Neuronal stem cell (in vitro differentiated cells): ENCODE results near the gene LCTL.

Source experiments
- DNase-seq: peaks from one replicate; pipeline ENCODE4 v3.0.0-alpha.2; 2013; ENCODE audit warnings: low spot score
- H2AFZ ChIP-seq: one replicate; pipeline ENCODE4 v1.6.1; 2013; ENCODE audit warnings: mild to moderate bottlenecking, low read length, inconsistent platforms
- H2AK5ac ChIP-seq: 2 replicates; pipeline ENCODE4 v1.6.1; 2013; ENCODE audit warnings: low read depth, mild to moderate bottlenecking, inconsistent platforms, low read length, moderate library complexity, mixed read lengths
- H2BK120ac ChIP-seq: 2 replicates; pipeline ENCODE4 v1.6.1; 2013; ENCODE audit warnings: low read depth, mild to moderate bottlenecking, inconsistent platforms, low read length, moderate library complexity, mixed read lengths
- H2BK12ac ChIP-seq: one replicate; pipeline ENCODE4 v1.6.1; 2013; ENCODE audit warnings: low read length, inconsistent platforms
- H2BK15ac ChIP-seq: 2 replicates; pipeline ENCODE4 v1.6.1; 2013; ENCODE audit warnings: mild to moderate bottlenecking, low read length, inconsistent platforms, mixed read lengths
- H2BK5ac ChIP-seq: one replicate; pipeline ENCODE4 v1.6.1; 2013; ENCODE audit warnings: inconsistent platforms, mild to moderate bottlenecking, low read length, moderate library complexity
- H3K14ac ChIP-seq: one replicate; pipeline ENCODE4 v1.6.1; 2013; ENCODE audit warnings: low read length, inconsistent platforms
- H3K18ac ChIP-seq: 2 replicates; pipeline ENCODE4 v1.6.1; 2013; ENCODE audit warnings: low read length, inconsistent platforms
- H3K23ac ChIP-seq: 2 replicates; pipeline ENCODE4 v1.6.1; 2013; ENCODE audit warnings: low read depth, mild to moderate bottlenecking, mixed read lengths, low read length, inconsistent platforms; ENCODE audit not compliant: poor library complexity
- H3K27ac ChIP-seq: replicated peaks from 3 replicates; pipeline ENCODE4 v1.5.1; 2013; ENCODE audit warnings: low read length, inconsistent platforms
- H3K27me3 ChIP-seq, 3 experiments: 2 replicates each; pipeline ENCODE4 v1.6.1; 2013; ENCODE audit warnings: low read length in 3 of 3, mild to moderate bottlenecking in 2 of 3, inconsistent platforms in 1 of 3, low read depth in 1 of 3, mixed read lengths in 1 of 3, moderate library complexity in 1 of 3; ENCODE audit not compliant: control insufficient read depth in 3 of 3, insufficient read depth in 3 of 3
- H3K36me3 ChIP-seq, 2 donors: replicated peaks in 1 of 2; 2 replicates each; pipeline ENCODE4 v1.6.1; 2013; ENCODE audit warnings: low read length in 2 of 2; ENCODE audit not compliant: control insufficient read depth in 2 of 2, insufficient read depth in 2 of 2
- H3K4ac ChIP-seq: 2 replicates; pipeline ENCODE4 v1.6.1; 2013; ENCODE audit warnings: inconsistent platforms, mild to moderate bottlenecking, low read length, moderate library complexity
- H3K4me1 ChIP-seq, 2 donors: 1 replicate in 1 of 2; 2 replicates in 1 of 2; pipeline ENCODE4 v1.6.1; 2013; ENCODE audit warnings: low read length in 2 of 2, low read depth in 1 of 2; ENCODE audit not compliant: control insufficient read depth in 2 of 2, insufficient read depth in 1 of 2
- H3K4me2 ChIP-seq: one replicate; pipeline ENCODE4 v1.6.1; 2013; ENCODE audit warnings: mild to moderate bottlenecking, low read length, inconsistent platforms; ENCODE audit not compliant: insufficient read depth, poor library complexity, severe bottlenecking
- H3K4me3 ChIP-seq, 2 donors: 2 replicates each; pipeline ENCODE4 v1.5.1; 2013; ENCODE audit warnings: low read length in 2 of 2, mild to moderate bottlenecking in 2 of 2, inconsistent platforms in 1 of 2, moderate library complexity in 1 of 2
- H3K79me1 ChIP-seq: one replicate; pipeline ENCODE4 v1.6.1; 2013; ENCODE audit warnings: low read depth, mild to moderate bottlenecking, inconsistent platforms, low read length, moderate library complexity
- H3K9ac ChIP-seq: one replicate; pipeline ENCODE4 v1.6.1; 2013; ENCODE audit warnings: mild to moderate bottlenecking, low read depth, low read length, inconsistent platforms; ENCODE audit not compliant: poor library complexity
- H3K9me3 ChIP-seq, 2 donors: replicated peaks in 1 of 2; 2 replicates each; pipeline versions ENCODE3 to v1.6.1; 2013; ENCODE audit warnings: low read length in 2 of 2, mild to moderate bottlenecking in 2 of 2, inconsistent platforms in 1 of 2, low read depth in 1 of 2, mixed read lengths in 1 of 2, moderate library complexity in 1 of 2; ENCODE audit not compliant: control insufficient read depth in 2 of 2, insufficient read depth in 1 of 2
- H4K8ac ChIP-seq: one replicate; pipeline ENCODE4 v1.6.1; 2013; ENCODE audit warnings: low read depth, mild to moderate bottlenecking, inconsistent platforms, low read length, moderate library complexity
- H4K91ac ChIP-seq: one replicate; pipeline ENCODE4 v1.6.1; 2013; ENCODE audit warnings: low read length, low read depth, mild to moderate bottlenecking, inconsistent platforms; ENCODE audit not compliant: poor library complexity
- whole genome bisulfite sequencing, 2 donors: extraction: QIAGEN DNeasy Blood & Tissue Kit; methylation state at CpG; one replicate each; pipeline ENCODE4 v1.1.7; 2013; ENCODE audit warnings: missing lambda C conversion rate in 2 of 2, mixed read lengths in 1 of 2; ENCODE audit not compliant: insufficient read length in 2 of 2, insufficient replicate concordance in 1 of 2; ENCODE audit errors: extremely low coverage in 2 of 2; 5-methylcytosine and 5-hydroxymethylcytosine counted together

The LCTL gene

GRCh38 chr15:66581972-66582537, 16.3 kb upstream of the LCTL start:
- H3K4me2 ChIP-seq = no peak overlapping the region
- H3K18ac ChIP-seq = no peak overlapping the region
- H2AK5ac ChIP-seq = no peak overlapping the region
- peaks cover 6% of the 10 kb centered on the region in 2 donors for H3K4me1 ChIP-seq
- no peak overlapping the region for H3K27ac ChIP-seq
- H3K23ac ChIP-seq = no peak overlapping the region
- H2BK15ac ChIP-seq = no peak overlapping the region
- no peaks in the 10 kb centered on the region for H3K36me3 ChIP-seq
- H2BK12ac ChIP-seq = no peak overlapping the region
- H2AFZ ChIP-seq = no peak overlapping the region
- H3K4me3 ChIP-seq = no peak overlapping the region
- no peak overlapping the region for H3K4ac ChIP-seq
- no peak overlapping the region for H3K9ac ChIP-seq
- WGBS, 2 donors = no CpG with 5 or more reads among the region's 9 CpGs
- H4K91ac ChIP-seq = no peak overlapping the region
- H3K14ac ChIP-seq = no peak overlapping the region
- H3K79me1 ChIP-seq = no peaks in the 10 kb centered on the region
- H2BK5ac ChIP-seq = no peak overlapping the region
- peaks cover 0 to 3% (median 0%) of the 10 kb centered on the region in 3 experiments for H3K27me3 ChIP-seq
- DNase-seq = no peak
- H2BK120ac ChIP-seq = no peak overlapping the region
- H4K8ac ChIP-seq = no peak overlapping the region
- no peaks in the 10 kb centered on the region for H3K9me3 ChIP-seq

GRCh38 chr15:66580643-66581042, 14.8 kb upstream of the LCTL start:
- Histone ChIP-seq H3K4ac (no peak overlapping the region), H3K9ac (no peak overlapping the region), H2AFZ (peak overlapping the region; percentile 40), H3K14ac (no peak overlapping the region), H3K79me1 (no peaks in the 10 kb centered on the region), H3K36me3 (no peaks in the 10 kb centered on the region), H2BK5ac (no peak overlapping the region), H3K9me3 (no peaks in the 10 kb centered on the region), H3K27me3 (peaks cover 0 to 3% (median 0%) of the 10 kb centered on the region in 3 experiments), H3K23ac (no peak overlapping the region), H3K4me2 (no peak overlapping the region), H3K18ac (no peak overlapping the region), H2AK5ac (no peak overlapping the region), H3K4me1 (peaks cover 0 to 1% of the 10 kb centered on the region in 2 donors), H2BK12ac (no peak overlapping the region), H4K91ac (no peak overlapping the region), H4K8ac (no peak overlapping the region), H2BK15ac (no peak overlapping the region), H2BK120ac (no peak overlapping the region), H3K4me3 (no peak overlapping the region), H3K27ac (no peak overlapping the region)
- no peak for DNase-seq
- no CpG with 5 or more reads among the region's 3 CpGs for WGBS, 2 donors

GRCh38 chr15:66578286-66578875, 12.6 kb upstream of the LCTL start:
- Histone ChIP-seq H4K8ac (no peak overlapping the region), H3K4me3 (no peak overlapping the region), H3K4me1 (peaks cover 1 to 7% of the 10 kb centered on the region in 2 donors), H3K4ac (no peak overlapping the region), H3K9me3 (no peaks in the 10 kb centered on the region), H3K79me1 (no peaks in the 10 kb centered on the region), H4K91ac (no peak overlapping the region), H2BK5ac (no peak overlapping the region), H3K4me2 (no peak overlapping the region), H3K9ac (no peak overlapping the region), H3K27ac (no peak overlapping the region), H2AK5ac (no peak overlapping the region), H3K27me3 (no peaks in the 10 kb centered on the region), H2BK15ac (no peak overlapping the region), H3K23ac (no peak overlapping the region), H2BK120ac (no peak overlapping the region), H3K18ac (no peak overlapping the region), H2BK12ac (no peak overlapping the region), H3K14ac (no peak overlapping the region), H3K36me3 (no peaks in the 10 kb centered on the region), H2AFZ (peak overlapping the region; percentile 59)
- WGBS, 2 donors = no CpG with 5 or more reads among the region's 10 CpGs
- DNase-seq = no peak

- no peak overlapping the region for H3K18ac ChIP-seq
- no peak for DNase-seq
- no peak overlapping the region for H3K27ac ChIP-seq
- H3K79me1 ChIP-seq = no peaks in the 10 kb centered on the region
- H4K91ac ChIP-seq = no peak overlapping the region
- no peaks in the 10 kb centered on the region for H3K36me3 ChIP-seq
- no peak overlapping the region for H4K8ac ChIP-seq
- no peak overlapping the region for H3K4ac ChIP-seq
- no peak overlapping the region for H3K4me2 ChIP-seq
- H3K9me3 ChIP-seq = no peaks in the 10 kb centered on the region
- H3K14ac ChIP-seq = no peak overlapping the region
- no peak overlapping the region for H2AFZ ChIP-seq
- H2BK5ac ChIP-seq = no peak overlapping the region
- no peak overlapping the region for H3K4me3 ChIP-seq
- no peak overlapping the region for H2BK12ac ChIP-seq
- H2AK5ac ChIP-seq = no peak overlapping the region
- no CpG with 5 or more reads among the region's 2 CpGs for WGBS, 2 donors
- H3K4me1 ChIP-seq = peaks cover 4 to 11% of the 10 kb centered on the region in 2 donors
- H3K27me3 ChIP-seq = no peaks in the 10 kb centered on the region
- H3K23ac ChIP-seq = no peak overlapping the region
- H3K9ac ChIP-seq = no peak overlapping the region
- H2BK15ac ChIP-seq = no peak overlapping the region
- no peak overlapping the region for H2BK120ac ChIP-seq
Measured at GRCh38 chr15:66574596-66574950, 8.8 kb upstream of the LCTL start.
